Thyroid gland (tissue), 4 donors: ENCODE measurements around the gene ZFHX2. TPM values are rescaled to one million over a fixed set of nuclear protein-coding genes. Genes with fewer than 3 reads are reported as not detected.
"Not testable (repeated sequence)": the region's sequence is repeated elsewhere in the genome, so short reads cannot be mapped to it uniquely, and the experiment has no call there.

Source experiments
- DNase-seq, 2 donors: peaks; one replicate each; pipeline ENCODE4 v3.0.0-alpha.2; 2019
- H3K27ac ChIP-seq, 3 donors: fragments of 200-600 bp; sonication (generic); 1 replicate in 2 of 3; 2 replicates in 1 of 3; pipeline ENCODE4 v1.5.1; 2016 to 2019; ENCODE audit warnings: mild to moderate bottlenecking in 1 of 3, moderate library complexity in 1 of 3
- H3K27me3 ChIP-seq: fragments of 200-600 bp; sonication (generic); one replicate; pipeline ENCODE4 v1.5.1; 2019
- H3K36me3 ChIP-seq, 2 donors: fragments of 200-600 bp; sonication (generic); one replicate each; pipeline ENCODE4 v1.5.1; 2016 to 2019
- H3K4me1 ChIP-seq, 2 donors: fragments of 200-600 bp; sonication (generic); one replicate each; pipeline ENCODE4 v1.5.1; 2017 to 2019
- H3K4me3 ChIP-seq, 3 donors: fragments of 200-600 bp; sonication (generic); replicated peaks in 1 of 3; 1 replicate in 2 of 3; 2 replicates in 1 of 3; pipeline ENCODE4 v1.5.1; 2016; ENCODE audit warnings: mild to moderate bottlenecking in 1 of 3
- H3K9me3 ChIP-seq: fragments of 200-600 bp; sonication (generic); one replicate; pipeline ENCODE4 v1.5.1; 2017
- CTCF ChIP-seq, 6 experiments: fragments of 200-600 bp in 3 of 6; fragments of 450-650 bp in 3 of 6; sonication (generic) in 3 of 6; IDR thresholded peaks; one replicate each; pipeline ENCODE4 v1.5.1; 2016 to 2019; ENCODE audit warnings: antibody characterized with exemption in 6 of 6, mild to moderate bottlenecking in 2 of 6, inconsistent platforms in 1 of 6, moderate library complexity in 1 of 6
- POLR2A ChIP-seq, 2 donors: fragments of 450-650 bp; IDR thresholded peaks; one replicate each; pipeline ENCODE4 v1.6.1; 2017; ENCODE audit warnings: antibody characterized with exemption in 2 of 2, mild to moderate bottlenecking in 2 of 2, moderate library complexity in 1 of 2
- WGBS, 2 donors: methylation state at CpG; one replicate each; pipeline ENCODE4 v1.1.5; 2017; 5-methylcytosine and 5-hydroxymethylcytosine counted together
- intact Hi-C: fragments of 100-400 bp; cut with DNase I; formaldehyde crosslinking; loops from one replicate; pipeline ENCODE4 v1.15.1; 2023
- total RNA-seq, 4 donors: library from RNA; depleted of rRNA; stranded (reverse); fragments of >200 nt; gene quantifications; one replicate each; pipeline ENCODE4 v1.2.3, GENCODE V29; 2016

ZFHX2 gene
- total RNA-seq, 4 donors from 2014 or later = 0.46 to 2.3 (median 1.4) TPM

DNA sequence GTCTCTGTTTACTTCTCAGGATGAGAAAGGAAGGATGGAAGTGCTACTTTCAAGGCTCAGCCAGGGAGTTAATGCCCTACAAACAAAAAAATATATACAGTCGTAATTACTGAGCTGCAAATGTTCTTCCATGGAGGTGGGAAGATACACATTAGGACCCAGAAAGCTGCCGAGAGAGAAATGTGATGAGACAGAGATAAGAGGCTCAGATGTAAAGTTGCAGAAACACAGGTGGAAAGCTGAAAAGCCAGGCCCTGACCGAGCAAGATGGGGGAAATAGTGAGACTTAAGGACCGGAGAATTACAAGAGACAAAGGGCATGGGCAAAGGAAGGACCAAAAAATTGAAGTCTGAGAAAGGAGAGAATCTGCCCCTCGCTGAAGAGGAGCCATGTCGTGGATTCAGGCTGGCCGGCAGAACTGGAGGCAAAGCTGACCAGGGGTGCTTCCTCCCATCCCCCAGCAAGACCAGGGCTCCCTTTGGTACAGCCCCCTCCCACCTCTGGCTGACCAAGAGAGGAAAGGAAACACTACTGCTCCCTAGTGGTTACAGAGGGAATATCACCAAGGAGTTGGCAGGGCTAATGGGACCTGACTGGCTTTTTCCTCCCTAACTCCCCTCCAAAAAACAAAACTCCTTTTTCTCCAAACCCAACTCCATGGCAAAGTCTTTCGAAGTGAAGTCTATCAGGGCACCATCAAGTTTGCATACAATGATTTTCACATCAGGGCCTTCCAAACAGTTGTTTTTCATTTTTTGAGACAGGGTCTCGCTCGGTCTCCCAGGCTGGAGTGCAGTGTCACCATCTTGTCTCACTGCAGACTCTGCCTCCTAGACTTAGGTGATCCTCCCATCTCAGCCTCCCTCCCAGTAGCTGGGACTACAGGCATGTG is 12.1 kb downstream of the ZFHX2 start:
- Histone ChIP-seq H3K27ac (no peak overlapping the region), H3K27me3 (no peaks in the 10 kb centered on the region), H3K36me3 (no peaks in the 10 kb centered on the region), H3K4me3 (no peak overlapping the region), H3K4me1 (no peaks in the 10 kb centered on the region), H3K9me3 (no peaks in the 10 kb centered on the region)
- intact Hi-C loops = no loop called here
- WGBS, 2 donors = 39 to 40% methylated on average over 10 of the region's 10 CpGs
- no peak for DNase-seq
- peak; percentile 45 to 80 (median 56) for TF ChIP-seq CTCF (IDR thresholded peaks at IDR 0.05)
- TF ChIP-seq POLR2A (IDR thresholded peaks at IDR 0.05) = no peak

- Histone ChIP-seq H3K4me1 (no peaks in the 10 kb centered on the region), H3K9me3 (no peaks in the 10 kb centered on the region), H3K27ac (no peak overlapping the region), H3K36me3 (no peaks in the 10 kb centered on the region), H3K27me3 (no peaks in the 10 kb centered on the region), H3K4me3 (no peak overlapping the region)
- intact Hi-C loops = no loop called here
- TF ChIP-seq POLR2A (IDR thresholded peaks at IDR 0.05) (no peak), CTCF (IDR thresholded peaks at IDR 0.05) (no peak)
- no peak for DNase-seq
- 53 to 54% methylated on average over 7 of the region's 7 CpGs for WGBS, 2 donors
Measured at GRCh38 chr14:23538785-23539184, 12.8 kb downstream of the ZFHX2 start.

DNA sequence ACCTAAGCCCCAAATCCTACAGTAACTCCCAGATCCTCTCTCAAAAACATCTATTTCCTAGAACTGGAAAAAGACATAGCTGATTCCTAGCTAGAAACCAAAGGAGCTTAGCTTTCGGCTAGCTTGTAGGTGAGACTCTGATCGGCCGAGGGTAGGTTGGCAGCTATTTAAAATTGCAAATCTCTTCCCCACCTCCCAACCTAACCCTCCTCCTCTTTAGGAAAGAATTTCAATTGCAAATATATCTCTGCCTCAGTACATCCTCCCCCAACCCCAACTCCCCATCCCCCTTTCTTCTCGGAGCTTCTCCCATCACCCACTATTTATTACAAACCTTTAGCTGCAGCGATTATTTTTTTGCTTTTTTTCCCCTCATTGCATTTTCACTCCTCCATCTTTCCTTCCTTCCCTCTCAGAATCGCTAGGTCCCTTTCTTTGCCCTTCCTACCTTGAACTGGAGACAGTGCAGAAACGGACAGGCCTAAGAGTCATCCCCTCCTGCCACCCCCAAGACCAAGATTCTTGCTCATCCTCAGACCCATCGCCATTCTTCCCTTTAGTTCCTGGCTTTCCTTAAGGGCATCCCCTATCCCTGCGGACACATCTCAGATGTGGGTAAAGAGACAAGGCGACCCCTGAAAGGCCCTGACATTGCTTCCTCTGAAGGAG is 13.4 kb downstream of the ZFHX2 start:
- intact Hi-C loops = no loop called here
- no peaks in the 10 kb centered on the region for H3K36me3 ChIP-seq
- H3K27ac ChIP-seq = no peak overlapping the region
- DNase-seq = no peak
- TF ChIP-seq CTCF (IDR thresholded peaks at IDR 0.05) = no peak
- TF ChIP-seq POLR2A (IDR thresholded peaks at IDR 0.05) = no peak
- no peaks in the 10 kb centered on the region for H3K9me3 ChIP-seq
- no peaks in the 10 kb centered on the region for H3K4me1 ChIP-seq
- no peak overlapping the region for H3K4me3 ChIP-seq
- WGBS, 2 donors = 62 to 65% methylated on average over 10 of the region's 10 CpGs
- H3K27me3 ChIP-seq = no peaks in the 10 kb centered on the region

DNA sequence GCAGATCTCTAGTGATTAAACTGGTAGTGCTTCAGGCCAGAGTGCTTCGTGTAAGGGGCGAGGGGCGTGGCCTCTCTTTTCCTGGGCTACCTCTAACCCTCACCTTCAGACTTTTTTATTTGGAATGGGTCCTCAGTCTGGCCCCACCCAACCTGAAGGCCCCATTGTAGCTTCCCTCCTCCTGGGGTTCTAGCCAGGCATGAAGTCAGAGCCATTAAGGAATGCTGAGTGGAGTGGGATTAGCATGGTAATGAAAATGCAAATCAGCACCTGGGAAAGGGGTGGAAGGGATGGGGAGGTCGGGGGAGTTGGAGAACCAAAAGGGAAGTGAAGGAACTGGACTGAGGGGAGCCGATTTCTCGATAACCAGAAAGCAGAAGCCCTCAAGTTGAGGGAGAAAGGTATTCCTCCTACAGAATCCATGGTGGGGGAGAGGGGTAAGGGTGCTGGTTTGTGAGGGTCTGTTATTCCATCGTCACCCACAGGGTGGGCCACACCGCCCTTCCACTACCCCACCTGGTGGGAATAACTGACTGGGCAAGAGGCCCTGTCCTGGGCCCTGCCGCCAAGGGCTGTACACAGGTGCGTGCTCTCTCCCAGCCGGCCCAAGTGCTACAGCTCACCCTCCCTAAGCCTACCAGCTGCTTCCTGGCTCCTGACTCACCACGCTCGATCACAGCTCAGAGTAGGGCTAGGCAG is 14.1 kb downstream of the ZFHX2 start:
- no peak for DNase-seq
- intact Hi-C loops = no loop called here
- Histone ChIP-seq H3K36me3 (no peaks in the 10 kb centered on the region), H3K4me1 (no peaks in the 10 kb centered on the region), H3K27me3 (no peaks in the 10 kb centered on the region), H3K27ac (no peak overlapping the region), H3K9me3 (no peaks in the 10 kb centered on the region), H3K4me3 (no peak overlapping the region)
- 57 to 60% methylated on average over 13 of the region's 13 CpGs for WGBS, 2 donors
- no peak for TF ChIP-seq POLR2A (IDR thresholded peaks at IDR 0.05)

GRCh38 chr14:23536906-23537305 is 14.7 kb downstream of the ZFHX2 start:
- H3K4me1 ChIP-seq, H3K27me3 ChIP-seq, H3K9me3 ChIP-seq, H3K27ac ChIP-seq, DNase-seq, intact Hi-C loops, H3K36me3 ChIP-seq, H3K4me3 ChIP-seq: not testable (repeated sequence)
- 85 to 89% methylated on average over 6 of the region's 6 CpGs for WGBS, 2 donors
